Measurements from ENCODE around the gene NOL11.

GRCh38 chr17:67682196-67682595 lies 35.5 kb upstream of the NOL11 start:
- no peak for TF ChIP-seq IRF2 (CRISPR knock-in tag; IDR thresholded peaks at IDR 0.05; ENCODE audit: borderline replicate concordance, low read depth)
- TF ChIP-seq ARID4B (CRISPR knock-in tag; IDR thresholded peaks at IDR 0.05; ENCODE audit: borderline replicate concordance): no peak
- no peak for TF ChIP-seq ATF3 (CRISPR knock-in tag; conservative IDR thresholded peaks at IDR 0.05)
- TF ChIP-seq CTCF (IDR thresholded peaks at IDR 0.05): no peak
- no peak for TF ChIP-seq TEAD1 (CRISPR knock-in tag; IDR thresholded peaks at IDR 0.05)
- no peak for TF ChIP-seq NR3C1 (CRISPR knock-in tag; conservative IDR thresholded peaks at IDR 0.05; ENCODE audit: low read depth)
- TF ChIP-seq CREB1 (CRISPR knock-in tag; IDR thresholded peaks at IDR 0.05): no peak
- no peak for TF ChIP-seq ZNF512 (CRISPR knock-in tag; IDR thresholded peaks at IDR 0.05; ENCODE audit: borderline replicate concordance)
- TF ChIP-seq ELF4 (CRISPR knock-in tag; IDR thresholded peaks at IDR 0.05; ENCODE audit: low read depth): no peak
- TF ChIP-seq ESRRA (CRISPR knock-in tag; IDR thresholded peaks at IDR 0.05; ENCODE audit: borderline replicate concordance): no peak
- TF ChIP-seq ATF6 (CRISPR knock-in tag; IDR thresholded peaks at IDR 0.05): no peak
- no peak for TF ChIP-seq ZNF232 (CRISPR knock-in tag; IDR thresholded peaks at IDR 0.05)

Data from WTC11 (cell line).